Stimulated activated effector memory CD8-positive, alpha-beta T cell treated with anti-CD3 and anti-CD28 coated beads, Interleukin-12 subunit alpha, Interleukin-12 subunit beta, amount 100 ng/mL, for 72 hours (primary cell): ENCODE results near the gene SMIM35.
A peak's percentile ranks its signal among the peaks of the same experiment; 100 is the strongest.
"Not testable (repeated sequence)": the region's sequence is repeated elsewhere in the genome, so short reads cannot be mapped to it uniquely, and the experiment has no call there.

Experiments used
- ATAC-seq: fragments of 150-1000 bp; cut with Tn5 transposase; 2 replicates; pipeline ENCODE4 v1.10.0; 2021
- DNase-seq, 2 donors: peaks; one replicate each; pipeline ENCODE4 v3.0.0; 2021 to 2022; ENCODE audit warnings: low spot score in 2 of 2
- H3K27ac Mint-ChIP-seq: one replicate; pipeline ENCODE4 v1.8.0; 2022; ENCODE audit warnings: mild to moderate bottlenecking, mixed read lengths
- H3K36me3 Mint-ChIP-seq: one replicate; pipeline ENCODE4 v1.8.0; 2022; ENCODE audit warnings: mild to moderate bottlenecking, mixed read lengths
- H3K4me1 Mint-ChIP-seq: one replicate; pipeline ENCODE4 v1.8.0; 2022; ENCODE audit warnings: mixed read lengths
- H3K4me3 Mint-ChIP-seq: one replicate; pipeline ENCODE4 v1.8.0; 2022; ENCODE audit warnings: mild to moderate bottlenecking, mixed read lengths
- H3K9me3 Mint-ChIP-seq: one replicate; pipeline ENCODE4 v1.8.0; 2022; ENCODE audit warnings: mixed read lengths

The SMIM35 gene

GRCh38 chr11:118074785-118075184, 12.0 kb downstream of the SMIM35 start:
- no peaks in the 10 kb centered on the region for H3K36me3 Mint-ChIP-seq
- ATAC-seq (no peak), DNase-seq (no peak)
- H3K27ac Mint-ChIP-seq = peak overlapping the region; percentile 5
- H3K4me3 Mint-ChIP-seq = no peak overlapping the region
- H3K4me1 Mint-ChIP-seq = peaks cover 20% of the 10 kb centered on the region
- no peaks in the 10 kb centered on the region for H3K9me3 Mint-ChIP-seq

GRCh38 chr11:118074091-118074685, 12.6 kb downstream of the SMIM35 start:
- no peak for DNase-seq
- Mint-ChIP-seq H3K9me3 (no peaks in the 10 kb centered on the region), H3K36me3 (no peaks in the 10 kb centered on the region), H3K27ac (no peak overlapping the region), H3K4me1 (peaks cover 14% of the 10 kb centered on the region), H3K4me3 (no peak overlapping the region)
- no peak for ATAC-seq

GRCh38 chr11:118073554-118073953, 13.2 kb downstream of the SMIM35 start:
- H3K36me3 Mint-ChIP-seq = no peaks in the 10 kb centered on the region
- no peak overlapping the region for H3K4me3 Mint-ChIP-seq
- H3K27ac Mint-ChIP-seq = no peak overlapping the region
- H3K4me1 Mint-ChIP-seq = peaks cover 12% of the 10 kb centered on the region
- DNase-seq (no peak), ATAC-seq (no peak)
- no peaks in the 10 kb centered on the region for H3K9me3 Mint-ChIP-seq

- no peak for DNase-seq
- Mint-ChIP-seq H3K36me3 (no peaks in the 10 kb centered on the region), H3K4me3 (no peak overlapping the region), H3K4me1 (peaks cover 4% of the 10 kb centered on the region), H3K9me3 (no peaks in the 10 kb centered on the region), H3K27ac (peak overlapping the region; percentile 49)
- no peak for ATAC-seq
These were observed 15.2 kb downstream of the SMIM35 start for GRCh38 chr11:118071416-118072030.

- no peak for DNase-seq
- ATAC-seq = no peak
- Mint-ChIP-seq H3K4me1 (peaks cover 17% of the 10 kb centered on the region), H3K9me3 (no peaks in the 10 kb centered on the region), H3K36me3 (no peaks in the 10 kb centered on the region), H3K27ac (no peak overlapping the region), H3K4me3 (no peak overlapping the region)
These were observed 17.7 kb downstream of the SMIM35 start for GRCh38 chr11:118068945-118069612.

- Mint-ChIP-seq H3K4me1 (peaks cover 17% of the 10 kb centered on the region), H3K27ac (no peak overlapping the region), H3K9me3 (no peaks in the 10 kb centered on the region), H3K36me3 (no peaks in the 10 kb centered on the region), H3K4me3 (no peak overlapping the region)
- ATAC-seq (no peak), DNase-seq (no peak)
These were observed 18.4 kb downstream of the SMIM35 start for GRCh38 chr11:118068206-118068944.

GRCh38 chr11:118067006-118067405, 19.8 kb downstream of the SMIM35 start:
- Mint-ChIP-seq H3K27ac (no peak overlapping the region), H3K4me1 (peaks cover 17% of the 10 kb centered on the region)
- DNase-seq = no peak

GRCh38 chr11:118065384-118065783, 21.4 kb downstream of the SMIM35 start:
- no peak for ATAC-seq

More at GRCh38 chr11:118067006-118067405, 19.8 kb downstream of the SMIM35 start:
- no peaks in the 10 kb centered on the region for H3K36me3 Mint-ChIP-seq
- no peak overlapping the region for H3K4me3 Mint-ChIP-seq
- ATAC-seq = no peak
- H3K9me3 Mint-ChIP-seq = no peaks in the 10 kb centered on the region

GRCh38 chr11:118064956-118065355, 21.8 kb downstream of the SMIM35 start:
- Mint-ChIP-seq H3K9me3 (no peaks in the 10 kb centered on the region), H3K36me3 (no peaks in the 10 kb centered on the region), H3K27ac (no peak overlapping the region), H3K4me1 (peaks cover 20% of the 10 kb centered on the region), H3K4me3 (no peak overlapping the region)
- no peak for DNase-seq
- no peak for ATAC-seq

More at GRCh38 chr11:118065384-118065783, 21.4 kb downstream of the SMIM35 start:
- no peaks in the 10 kb centered on the region for H3K9me3 Mint-ChIP-seq
- no peak overlapping the region for H3K4me3 Mint-ChIP-seq
- H3K36me3 Mint-ChIP-seq = no peaks in the 10 kb centered on the region
- peaks cover 17% of the 10 kb centered on the region for H3K4me1 Mint-ChIP-seq
- no peak overlapping the region for H3K27ac Mint-ChIP-seq
- no peak for DNase-seq

- not testable (repeated sequence) for DNase-seq, H3K4me3 Mint-ChIP-seq, ATAC-seq, H3K36me3 Mint-ChIP-seq, H3K9me3 Mint-ChIP-seq
- peak overlapping the region; percentile 7 for H3K27ac Mint-ChIP-seq
- H3K4me1 Mint-ChIP-seq = peaks cover 29% of the 10 kb centered on the region
These were observed 24.1 kb downstream of the SMIM35 start for GRCh38 chr11:118062631-118063030.

GRCh38 chr11:118062181-118062580, 24.6 kb downstream of the SMIM35 start:
- not testable (repeated sequence) for ATAC-seq, H3K4me3 Mint-ChIP-seq, H3K36me3 Mint-ChIP-seq, H3K27ac Mint-ChIP-seq, H3K9me3 Mint-ChIP-seq, DNase-seq
- H3K4me1 Mint-ChIP-seq = peaks cover 34% of the 10 kb centered on the region

GRCh38 chr11:118061586-118062125, 25.1 kb downstream of the SMIM35 start:
- peaks cover 37% of the 10 kb centered on the region for H3K4me1 Mint-ChIP-seq
- ATAC-seq = no peak
- no peak overlapping the region for H3K4me3 Mint-ChIP-seq
- H3K27ac Mint-ChIP-seq = no peak overlapping the region
- H3K36me3 Mint-ChIP-seq = no peaks in the 10 kb centered on the region
- H3K9me3 Mint-ChIP-seq = no peaks in the 10 kb centered on the region
- DNase-seq = no peak

GRCh38 chr11:118060869-118061268, 25.9 kb downstream of the SMIM35 start:
- H3K36me3 Mint-ChIP-seq = no peaks in the 10 kb centered on the region
- no peak overlapping the region for H3K4me3 Mint-ChIP-seq
- no peak for DNase-seq
- ATAC-seq = peak; percentile 48
- peaks cover 31% of the 10 kb centered on the region for H3K4me1 Mint-ChIP-seq
- no peaks in the 10 kb centered on the region for H3K9me3 Mint-ChIP-seq
- H3K27ac Mint-ChIP-seq = no peak overlapping the region

GRCh38 chr11:118060081-118060661, 26.6 kb downstream of the SMIM35 start:
- ATAC-seq (no peak), DNase-seq (no peak)
- no peaks in the 10 kb centered on the region for H3K9me3 Mint-ChIP-seq
- H3K36me3 Mint-ChIP-seq = no peaks in the 10 kb centered on the region
- peak overlapping the region; percentile 55 for H3K27ac Mint-ChIP-seq
- H3K4me1 Mint-ChIP-seq = peaks cover 24% of the 10 kb centered on the region
- H3K4me3 Mint-ChIP-seq = no peak overlapping the region
